ENCODE data around the gene COL15A1.
A peak's percentile ranks its signal among the peaks of the same experiment; 100 is the strongest.

COL15A1 gene

DNA sequence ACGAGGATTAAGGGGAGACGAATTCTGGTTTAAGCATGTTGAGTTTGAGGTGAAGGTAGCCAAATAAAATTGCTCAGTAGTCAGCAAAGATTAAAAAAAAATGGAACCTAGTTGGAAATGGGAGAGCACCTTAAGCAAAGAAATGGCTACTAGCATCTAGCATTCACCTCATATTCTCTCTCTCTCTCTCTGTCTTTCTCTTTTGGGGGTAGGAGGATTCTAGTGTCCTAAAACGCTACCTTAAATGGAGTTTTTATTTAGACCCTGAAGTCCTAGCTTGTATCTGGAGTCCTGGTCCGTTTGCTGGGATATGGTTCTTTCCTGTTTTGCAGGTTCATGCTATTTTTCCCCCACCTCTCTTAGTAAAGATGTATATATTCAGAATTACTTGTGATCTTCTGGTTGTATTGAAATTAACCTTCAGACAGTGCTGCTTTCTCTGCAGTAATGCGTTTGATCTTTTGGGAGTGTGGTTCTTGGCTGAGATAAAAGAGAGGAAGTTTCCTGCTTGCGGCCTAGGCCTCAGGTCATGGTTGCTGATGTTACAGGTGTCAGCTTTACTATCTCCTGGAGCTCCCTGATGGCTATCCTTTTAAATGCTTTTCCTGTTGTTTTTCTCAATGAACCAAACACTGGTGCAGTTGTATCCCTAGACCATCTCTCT lies 169.2 kb downstream of the COL15A1 start:
- DNase-seq (ENCODE audit: low read depth, low spot score), result peak; percentile 96
- peak overlapping the region; percentile 3 for H3K4me3 ChIP-seq (ENCODE audit: low read length)

DNA sequence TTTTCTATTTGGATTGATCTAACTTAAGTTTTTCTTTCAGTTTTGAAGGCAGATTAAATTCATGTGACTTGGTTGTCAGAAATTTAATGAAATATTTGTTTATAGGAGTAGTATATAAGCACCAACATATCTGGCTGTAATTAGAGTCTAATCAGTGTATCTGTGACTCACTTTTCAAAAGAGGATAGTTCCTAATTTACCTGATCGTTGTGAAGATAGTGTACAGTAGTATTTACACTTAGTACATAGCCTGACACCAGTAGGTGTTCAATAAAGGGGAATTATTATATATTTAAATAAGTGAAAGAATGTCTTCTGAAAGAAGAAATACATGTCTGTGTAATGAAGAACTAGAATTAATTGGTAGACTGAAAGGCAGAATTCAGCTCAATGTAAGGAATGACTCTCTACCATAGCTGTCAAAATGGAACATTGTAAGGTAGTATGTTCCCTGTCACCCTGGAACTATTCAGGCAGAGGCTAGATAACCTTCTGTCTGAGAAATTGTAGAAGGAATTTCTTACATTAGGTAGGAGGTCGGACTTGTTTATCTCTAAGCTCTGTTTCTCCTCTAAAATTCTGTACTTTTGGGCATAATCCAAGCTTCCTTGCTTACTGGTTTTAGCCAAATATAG lies 169.8 kb downstream of the COL15A1 start:
- DNase-seq (ENCODE audit: low read depth, low spot score), result no peak
- H3K4me3 ChIP-seq (ENCODE audit: low read length), result no peak overlapping the region

DNA sequence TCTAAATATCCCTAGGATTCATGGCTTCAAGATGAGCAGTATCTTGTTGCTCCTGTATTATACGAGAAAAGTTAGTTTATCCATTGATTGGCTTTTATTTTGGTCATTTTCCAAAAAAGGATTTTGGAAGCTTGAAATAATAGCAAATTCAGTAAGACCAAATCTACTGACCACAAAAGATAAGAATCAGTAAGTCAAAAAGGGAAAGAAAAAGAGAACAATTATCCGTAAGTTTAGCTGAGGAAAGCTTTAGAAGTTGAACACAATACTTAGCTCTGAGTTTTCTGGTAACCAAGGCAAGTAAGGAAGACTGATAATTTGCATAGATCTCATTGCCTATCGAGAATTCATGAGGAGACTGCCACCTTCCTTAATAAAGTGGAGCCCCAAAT lies 170.3 kb downstream of the COL15A1 start:
- DNase-seq (ENCODE audit: low read depth, low spot score), result no peak
- H3K4me3 ChIP-seq (ENCODE audit: low read length), result no peak overlapping the region

DNA sequence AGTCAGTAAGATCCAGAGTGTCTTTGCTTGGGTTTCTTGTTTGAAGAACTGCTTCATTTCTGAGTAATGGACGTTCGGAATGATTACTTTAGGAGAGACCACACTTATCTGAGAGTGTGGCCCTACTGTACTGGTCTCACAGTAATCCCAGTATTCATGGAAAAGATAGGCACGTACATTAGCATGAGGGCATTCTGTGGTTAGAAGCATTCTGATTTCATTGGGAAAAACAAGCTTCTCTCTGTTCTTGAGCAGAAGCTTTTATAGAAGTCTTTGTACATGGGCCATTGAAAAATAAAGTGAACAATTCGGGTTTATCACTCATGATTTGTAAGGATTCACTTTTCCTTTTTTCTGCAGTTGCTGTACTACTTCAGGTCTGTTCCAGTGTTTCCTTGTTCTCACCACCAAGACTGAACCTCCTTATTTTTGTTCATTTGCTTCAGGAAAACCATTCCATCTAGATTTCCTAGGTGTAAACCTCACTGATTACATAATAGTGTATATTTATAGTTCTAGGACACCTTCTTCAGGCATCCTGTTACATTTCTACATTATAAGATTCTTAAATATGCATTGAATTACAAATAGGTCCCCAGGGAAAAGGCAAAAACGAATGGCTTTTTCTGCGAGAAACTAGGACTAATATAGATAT lies 171.3 kb downstream of the COL15A1 start:
- H3K4me3 ChIP-seq (ENCODE audit: low read length), result no peak overlapping the region
- DNase-seq (ENCODE audit: low read depth, low spot score), result no peak

DNA sequence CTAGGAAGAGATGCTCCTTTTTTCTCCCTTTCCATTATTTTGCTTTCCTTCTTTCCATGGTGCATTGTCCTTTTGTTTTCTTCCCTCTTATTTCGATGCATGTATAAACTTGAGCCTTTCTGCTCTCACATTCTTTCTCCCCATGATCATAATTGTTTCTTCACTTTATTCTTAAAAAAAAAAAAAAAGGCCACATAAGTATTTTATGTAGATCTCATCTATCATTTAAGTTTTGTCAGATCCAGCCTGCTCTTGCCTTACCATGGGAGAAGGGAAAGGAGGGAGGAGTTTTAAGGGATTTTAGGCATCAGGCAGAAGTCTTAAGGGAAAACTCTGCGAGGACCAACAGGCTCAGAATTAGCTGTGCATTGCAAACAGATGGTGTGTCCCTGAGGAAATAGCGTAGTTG lies 172.3 kb downstream of the COL15A1 start:
- no peak overlapping the region for H3K4me3 ChIP-seq (ENCODE audit: low read length)
- no peak for DNase-seq (ENCODE audit: low read depth, low spot score)

DNA sequence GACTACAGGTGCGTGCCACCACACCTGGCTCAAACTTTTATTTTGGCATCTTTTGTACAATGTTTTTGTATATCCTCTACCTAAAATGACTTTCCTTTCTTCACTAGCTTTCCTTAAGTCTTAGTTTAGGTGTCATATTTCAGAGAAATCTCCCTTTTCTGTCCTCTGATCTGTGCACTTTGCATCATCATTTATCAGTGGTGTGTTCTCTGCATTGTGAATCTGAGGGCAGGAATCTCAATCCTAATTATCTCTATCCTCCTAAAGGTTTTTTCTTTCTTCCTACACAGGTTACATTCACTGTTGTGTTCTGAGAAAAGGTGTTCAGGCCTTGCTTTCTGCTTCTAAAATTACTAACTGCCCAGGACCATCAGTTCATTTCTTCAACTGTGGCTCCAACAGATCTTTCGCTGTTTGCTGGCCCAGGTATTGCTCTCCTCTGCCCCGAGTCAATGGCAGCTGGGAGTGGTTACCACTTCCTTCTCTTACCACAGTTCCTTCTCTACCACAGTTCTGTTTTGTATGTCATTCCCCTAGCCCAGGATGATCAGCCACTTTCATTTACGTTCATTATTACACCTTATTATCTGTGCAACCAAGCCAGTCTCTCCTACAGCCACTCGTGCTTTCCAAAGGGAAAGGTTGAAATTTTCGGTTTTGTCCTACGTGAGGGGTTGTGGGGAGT lies 175.2 kb downstream of the COL15A1 start:
- DNase-seq (ENCODE audit: low read depth, low spot score), result peak; percentile 85
- peak overlapping the region; percentile 35 for H3K4me3 ChIP-seq (ENCODE audit: low read length)

DNA sequence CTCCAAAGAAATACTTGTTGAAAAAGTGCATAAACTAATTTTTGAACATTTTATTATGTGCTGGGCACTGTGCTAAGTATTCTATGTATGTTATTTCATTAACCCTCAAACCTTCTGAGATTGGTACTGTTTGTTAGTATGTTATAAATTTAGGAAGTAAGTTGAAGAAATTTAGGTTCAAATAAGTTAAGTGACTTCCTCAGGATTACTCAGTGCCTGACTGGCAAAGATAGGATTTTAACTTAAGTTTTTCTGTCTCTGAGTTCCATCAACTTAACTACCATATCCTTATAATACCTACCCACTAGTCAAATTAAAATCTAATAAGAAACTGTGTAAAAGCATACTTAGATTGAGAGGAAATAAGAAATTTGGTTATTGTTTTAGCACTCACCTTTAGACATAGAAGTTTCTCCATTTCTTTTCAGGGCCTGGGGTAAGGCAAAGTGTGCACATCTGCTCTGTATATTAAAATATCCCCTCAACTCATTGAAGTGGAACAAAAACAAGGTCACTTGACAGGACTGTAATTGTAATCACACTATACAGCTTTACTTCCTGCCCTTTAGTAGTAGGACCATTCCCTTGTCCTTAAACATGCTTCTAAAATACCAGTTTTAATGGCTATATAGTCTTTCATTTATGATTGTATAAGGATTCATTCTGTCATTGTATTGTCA lies 176.4 kb downstream of the COL15A1 start:
- H3K4me3 ChIP-seq (ENCODE audit: low read length), result no peak overlapping the region
- no peak for DNase-seq (ENCODE audit: low read depth, low spot score)
